ENCODE results near the gene BRD1. TPM values are rescaled to one million over a fixed set of nuclear protein-coding genes. Genes with fewer than 3 reads are reported as not detected.

The BRD1 gene
- total RNA-seq, 1 donor = 29.8 TPM

DNA sequence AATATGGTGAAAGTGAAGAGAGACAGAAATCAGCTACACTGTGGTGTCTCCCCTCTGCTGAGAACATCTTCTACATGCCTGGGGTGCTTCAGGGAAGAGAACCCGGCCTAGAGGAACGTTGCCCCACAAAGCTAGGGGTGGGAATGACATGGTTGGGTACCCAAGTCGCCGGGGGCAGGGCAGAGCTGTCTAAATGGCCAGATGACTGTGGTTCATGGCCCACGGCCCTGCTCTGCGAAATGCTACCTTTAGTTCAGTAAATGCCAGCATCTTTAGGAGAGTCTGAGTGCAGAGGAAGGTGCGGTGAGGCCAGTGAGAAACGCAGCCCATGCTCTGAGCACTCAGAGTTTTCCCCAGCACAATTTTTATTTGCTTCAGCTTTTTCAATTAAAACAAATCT is 12.8 kb downstream of the BRD1 start:
- no peak overlapping the region for H3K4me3 ChIP-seq (ENCODE audit: low read depth, low read length)
- no peak for DNase-seq (ENCODE audit: low read depth)
- TF ChIP-seq CTCF (IDR thresholded peaks at IDR 0.05; ENCODE audit: insufficient read depth, low read depth, low read length) = no peak

DNA sequence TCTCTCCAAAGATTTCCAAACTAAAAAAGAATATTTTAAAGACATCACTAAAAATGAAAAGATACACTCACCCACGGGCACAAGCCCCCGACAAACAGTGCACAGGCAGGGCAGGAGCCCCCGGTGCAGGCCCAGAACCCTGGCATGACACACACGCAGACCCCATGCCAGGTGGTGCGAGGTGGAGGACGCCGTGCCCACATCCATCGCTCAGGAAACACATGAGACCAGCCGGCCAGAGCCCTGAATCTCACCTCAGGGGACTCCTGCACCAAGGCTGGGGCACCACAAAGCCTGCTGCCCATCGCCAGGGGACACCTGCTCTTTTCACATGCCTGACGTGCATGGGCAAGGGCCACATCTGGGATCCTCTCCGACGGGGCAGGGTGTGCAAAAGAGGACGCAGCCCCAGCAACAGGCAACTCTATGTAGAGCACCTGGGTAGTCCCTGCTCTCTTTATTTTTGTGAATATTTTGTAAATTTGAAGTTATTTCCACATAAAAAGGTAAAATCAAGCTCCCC is 13.4 kb downstream of the BRD1 start:
- no peak for DNase-seq (ENCODE audit: low read depth)
- H3K4me3 ChIP-seq (ENCODE audit: low read depth, low read length) = no peak overlapping the region
- TF ChIP-seq CTCF (IDR thresholded peaks at IDR 0.05; ENCODE audit: insufficient read depth, low read depth, low read length) = no peak

GRCh38 chr22:49812838-49813237 is 14.8 kb downstream of the BRD1 start:
- TF ChIP-seq CTCF (IDR thresholded peaks at IDR 0.05; ENCODE audit: insufficient read depth, low read depth, low read length) = no peak
- no peak overlapping the region for H3K4me3 ChIP-seq (ENCODE audit: low read depth, low read length)
- DNase-seq (ENCODE audit: low read depth) = peak; percentile 32

- TF ChIP-seq CTCF (IDR thresholded peaks at IDR 0.05; ENCODE audit: insufficient read depth, low read depth, low read length) = no peak
- no peak overlapping the region for H3K4me3 ChIP-seq (ENCODE audit: low read depth, low read length)
- DNase-seq (ENCODE audit: low read depth) = no peak
Observed at GRCh38 chr22:49811020-49811791, 16.5 kb downstream of the BRD1 start.

GRCh38 chr22:49810363-49811019 is 17.2 kb downstream of the BRD1 start:
- TF ChIP-seq CTCF (IDR thresholded peaks at IDR 0.05; ENCODE audit: insufficient read depth, low read depth, low read length) = no peak
- H3K4me3 ChIP-seq (ENCODE audit: low read depth, low read length) = no peak overlapping the region
- DNase-seq (ENCODE audit: low read depth) = peak; percentile 54

- no peak overlapping the region for H3K4me3 ChIP-seq (ENCODE audit: low read depth, low read length)
- TF ChIP-seq CTCF (IDR thresholded peaks at IDR 0.05; ENCODE audit: insufficient read depth, low read depth, low read length) = no peak
- DNase-seq (ENCODE audit: low read depth) = peak; percentile 58
Observed at GRCh38 chr22:49807780-49808708, 19.6 kb downstream of the BRD1 start.
